Neural progenitor cell (in vitro differentiated cells): Measurements from ENCODE around the gene HIVEP2.

Source experiments
- EZH2 ChIP-seq: fragments of 200-600 bp; sonication (generic); IDR thresholded peaks from 2 replicates; pipeline ENCODE4 v1.6.1; 2017; ENCODE audit warnings: antibody characterized with exemption, mild to moderate bottlenecking, moderate library complexity
- TF ChIP-seq, protein P1 (sequence below): fragments of 200-600 bp; sonication (generic); IDR thresholded peaks from 2 replicates; pipeline ENCODE4 v1.5.1; 2017; ENCODE audit warnings: antibody characterized with exemption, mild to moderate bottlenecking

DNA sequence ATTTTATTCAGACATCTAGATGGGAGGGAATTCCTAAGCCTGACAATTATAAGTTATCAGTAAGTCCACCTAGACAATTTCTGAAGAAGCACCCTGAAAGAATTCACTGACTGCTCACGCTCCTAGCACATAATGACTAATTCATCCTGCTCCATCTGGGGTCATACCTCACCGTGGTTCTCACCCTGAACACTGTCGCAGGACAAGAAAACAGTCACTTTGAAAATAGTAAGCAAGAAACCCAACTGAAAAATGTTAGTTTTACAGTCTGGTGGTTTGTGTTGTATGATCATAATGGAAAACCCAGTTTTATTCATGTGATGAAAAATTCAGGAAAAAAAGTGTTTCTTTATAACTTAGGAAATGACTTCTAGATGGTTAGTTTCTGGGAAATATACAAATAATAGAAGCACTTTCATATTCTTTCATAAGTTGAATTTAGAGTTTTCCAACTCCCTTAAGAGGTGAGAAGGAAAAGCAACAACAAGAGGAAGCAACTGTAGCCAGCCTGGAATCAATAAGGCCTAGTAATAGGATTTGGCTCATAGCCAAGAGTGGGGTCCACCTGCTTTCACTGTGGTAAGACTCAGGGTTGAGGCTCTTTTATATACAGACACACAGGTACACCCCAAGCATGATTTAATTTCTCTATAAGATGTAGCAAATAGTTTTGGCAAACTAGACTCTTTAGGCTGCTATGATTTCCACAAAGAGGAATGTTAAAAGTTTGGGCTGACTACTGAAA lies 94.1 kb downstream of the HIVEP2 start:
- TF ChIP-seq, protein P1, sequence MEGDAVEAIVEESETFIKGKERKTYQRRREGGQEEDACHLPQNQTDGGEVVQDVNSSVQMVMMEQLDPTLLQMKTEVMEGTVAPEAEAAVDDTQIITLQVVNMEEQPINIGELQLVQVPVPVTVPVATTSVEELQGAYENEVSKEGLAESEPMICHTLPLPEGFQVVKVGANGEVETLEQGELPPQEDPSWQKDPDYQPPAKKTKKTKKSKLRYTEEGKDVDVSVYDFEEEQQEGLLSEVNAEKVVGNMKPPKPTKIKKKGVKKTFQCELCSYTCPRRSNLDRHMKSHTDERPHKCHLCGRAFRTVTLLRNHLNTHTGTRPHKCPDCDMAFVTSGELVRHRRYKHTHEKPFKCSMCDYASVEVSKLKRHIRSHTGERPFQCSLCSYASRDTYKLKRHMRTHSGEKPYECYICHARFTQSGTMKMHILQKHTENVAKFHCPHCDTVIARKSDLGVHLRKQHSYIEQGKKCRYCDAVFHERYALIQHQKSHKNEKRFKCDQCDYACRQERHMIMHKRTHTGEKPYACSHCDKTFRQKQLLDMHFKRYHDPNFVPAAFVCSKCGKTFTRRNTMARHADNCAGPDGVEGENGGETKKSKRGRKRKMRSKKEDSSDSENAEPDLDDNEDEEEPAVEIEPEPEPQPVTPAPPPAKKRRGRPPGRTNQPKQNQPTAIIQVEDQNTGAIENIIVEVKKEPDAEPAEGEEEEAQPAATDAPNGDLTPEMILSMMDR: no peak
- TF ChIP-seq EZH2: no peak
